Loucy (cell line): ENCODE results near the gene MYBBP1A.
"Not testable (repeated sequence)": the region's sequence is repeated elsewhere in the genome, so short reads cannot be mapped to it uniquely, and the experiment has no call there.

ENCODE experiments used
- CTCF ChIP-seq: fragments of 200-600 bp; sonication (generic); conservative IDR thresholded peaks from 2 replicates; pipeline ENCODE4 v1.5.1; 2014; ENCODE audit warnings: mild to moderate bottlenecking, antibody characterized with exemption, low read length
- EZH2phosphoT487 ChIP-seq: fragments of 200-600 bp; IDR thresholded peaks from 2 replicates; pipeline ENCODE4 v1.6.1; 2018; ENCODE audit warnings: antibody characterized with exemption, mild to moderate bottlenecking, moderate library complexity, borderline replicate concordance

- not testable (repeated sequence) for TF ChIP-seq CTCF, EZH2phosphoT487
Measured at GRCh38 chr17:4604736-4605135, 49.6 kb upstream of the MYBBP1A start.
